Breast epithelium (tissue), 3 donors: ENCODE measurements around the gene PIGM.

Experiments used
- POLR2A ChIP-seq: fragments of 450-650 bp; IDR thresholded peaks from one replicate; pipeline ENCODE4 v1.6.1; 2016; ENCODE audit warnings: antibody characterized with exemption, mild to moderate bottlenecking, moderate library complexity
- TF ChIP-seq, protein P1 (sequence below), 3 donors: fragments of 450-650 bp; IDR thresholded peaks; one replicate each; pipeline ENCODE4 v1.5.1; 2016 to 2017; ENCODE audit warnings: antibody characterized with exemption in 3 of 3, mild to moderate bottlenecking in 3 of 3, moderate library complexity in 3 of 3

DNA sequence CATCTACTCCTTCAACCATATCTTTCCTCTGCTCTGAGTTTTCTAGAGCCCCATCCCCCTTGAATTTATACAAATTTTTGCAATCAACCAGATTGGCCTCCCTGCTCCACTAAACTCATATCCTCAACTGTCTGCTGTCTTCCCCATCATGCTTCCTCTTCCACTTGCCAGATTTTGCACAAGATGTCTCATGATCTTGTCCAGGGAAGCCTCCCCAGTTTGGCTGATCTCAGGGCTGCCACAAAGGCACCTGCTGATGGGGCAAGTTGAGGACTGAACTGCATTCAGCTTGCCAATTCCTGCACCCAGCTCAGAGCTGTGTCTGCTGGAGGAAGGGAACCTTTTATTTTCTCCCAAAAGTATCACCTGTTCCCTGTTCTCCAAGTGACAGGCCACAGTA, 45.7 kb upstream of the PIGM start:
- TF ChIP-seq POLR2A = no peak
- TF ChIP-seq, protein P1, sequence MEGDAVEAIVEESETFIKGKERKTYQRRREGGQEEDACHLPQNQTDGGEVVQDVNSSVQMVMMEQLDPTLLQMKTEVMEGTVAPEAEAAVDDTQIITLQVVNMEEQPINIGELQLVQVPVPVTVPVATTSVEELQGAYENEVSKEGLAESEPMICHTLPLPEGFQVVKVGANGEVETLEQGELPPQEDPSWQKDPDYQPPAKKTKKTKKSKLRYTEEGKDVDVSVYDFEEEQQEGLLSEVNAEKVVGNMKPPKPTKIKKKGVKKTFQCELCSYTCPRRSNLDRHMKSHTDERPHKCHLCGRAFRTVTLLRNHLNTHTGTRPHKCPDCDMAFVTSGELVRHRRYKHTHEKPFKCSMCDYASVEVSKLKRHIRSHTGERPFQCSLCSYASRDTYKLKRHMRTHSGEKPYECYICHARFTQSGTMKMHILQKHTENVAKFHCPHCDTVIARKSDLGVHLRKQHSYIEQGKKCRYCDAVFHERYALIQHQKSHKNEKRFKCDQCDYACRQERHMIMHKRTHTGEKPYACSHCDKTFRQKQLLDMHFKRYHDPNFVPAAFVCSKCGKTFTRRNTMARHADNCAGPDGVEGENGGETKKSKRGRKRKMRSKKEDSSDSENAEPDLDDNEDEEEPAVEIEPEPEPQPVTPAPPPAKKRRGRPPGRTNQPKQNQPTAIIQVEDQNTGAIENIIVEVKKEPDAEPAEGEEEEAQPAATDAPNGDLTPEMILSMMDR (IDR thresholded peaks at IDR 0.05) = no peak
